H1 (cell line): Measurements from ENCODE around the gene SERPINH1. TPM values are rescaled to one million over a fixed set of nuclear protein-coding genes. Genes with fewer than 3 reads are reported as not detected.

Experiments
- CBX5 ChIP-seq: fragments of 300-800, 300-1000 bp; sonication (generic); IDR thresholded peaks from 2 replicates; pipeline ENCODE4 v1.7.1; 2016; ENCODE audit warnings: antibody characterized with exemption, low read length, low read depth
- RFX5 ChIP-seq: IDR thresholded peaks from 2 replicates; pipeline ENCODE4 v1.6.1; 2011; ENCODE audit warnings: low read depth, low read length, improper control_type of control experiment, borderline replicate concordance
- SP1 ChIP-seq: IDR thresholded peaks from 2 replicates; pipeline ENCODE4 v1.6.1; 2011; ENCODE audit warnings: low read depth, low read length
- polyA plus RNA-seq, 7 experiments: library from polyadenylated mRNA; depleted of rRNA in 3 of 7; stranded (reverse) in 5 of 7; unstranded in 2 of 7; fragments of >200 nt in 5 of 7; fragments of 200-250 nt in 2 of 7; gene quantifications; 1 replicate in 5 of 7; 2 replicates in 1 of 7; 4 replicates in 1 of 7; pipeline versions ENCODE4 v1.2.1 to v1.2.3, GENCODE V29; 2011 to 2013; ENCODE audit warnings: missing spikeins in 2 of 7, mixed read lengths in 2 of 7
- total RNA-seq: library from RNA; stranded (reverse); fragmentation: NEBNext Ultra II Directional; extraction: Animal tissue kit (Norgen Biotek cat#: 25700); gene quantifications from 2 replicates; pipeline ENCODE4 v1.2.1, GENCODE V29; 2021

The SERPINH1 gene
- total and polyA plus RNA-seq, 2 of the 8 experiments (the other 6 are each of a cell fraction or from before 2014, with no cell fraction given), result 420 to 621 TPM

- TF ChIP-seq SP1, result no peak
- TF ChIP-seq CBX5, result no peak
- TF ChIP-seq RFX5, result no peak
Measured at GRCh38 chr11:75539459-75540334, 22.4 kb upstream of the SERPINH1 start (continued).
